Psoas muscle (tissue), 8 donors: Measurements from ENCODE around the gene EEF1AKMT2. TPM values are rescaled to one million over a fixed set of nuclear protein-coding genes. Genes with fewer than 3 reads are reported as not detected.
A peak's percentile ranks its signal among the peaks of the same experiment; 100 is the strongest.

Source experiments
- ATAC-seq, 4 donors: fragments of 200-7000 bp; cut with Tn5 transposase; one replicate each; pipeline ENCODE4 v1.9.1; 2020; ENCODE audit warnings: moderate library complexity in 3 of 4, mild to moderate bottlenecking in 2 of 4
- DNase-seq, 2 donors: peaks; one replicate each; pipeline ENCODE4 v3.0.0-alpha.2; 2020
- H3K27ac ChIP-seq: fragments of 200-600 bp; one replicate; pipeline ENCODE4 v1.8.0; 2022
- H3K27me3 ChIP-seq, 3 donors: fragments of 200-600 bp in 1 of 3; one replicate each; pipeline versions ENCODE4 v1.6.1 to v1.8.0; 2013 to 2022; ENCODE audit warnings: low read length in 2 of 3, mild to moderate bottlenecking in 2 of 3, moderate library complexity in 1 of 3; ENCODE audit not compliant: insufficient read depth in 3 of 3
- H3K36me3 ChIP-seq, 2 donors: fragments of 200-600 bp in 1 of 2; one replicate each; pipeline versions ENCODE4 v1.6.1 to v1.8.0; 2013 to 2022; ENCODE audit warnings: low read depth in 1 of 2, mild to moderate bottlenecking in 1 of 2, moderate library complexity in 1 of 2; ENCODE audit not compliant: insufficient read depth in 1 of 2
- H3K4me1 ChIP-seq: fragments of 200-600 bp; one replicate; pipeline ENCODE4 v1.8.0; 2022
- H3K4me3 ChIP-seq: fragments of 200-600 bp; one replicate; pipeline ENCODE4 v1.8.0; 2022; ENCODE audit warnings: mild to moderate bottlenecking
- H3K9me3 ChIP-seq: fragments of 200-600 bp; one replicate; pipeline ENCODE4 v1.8.0; 2022
- WGBS, 3 donors: extraction: QIAGEN DNeasy Blood & Tissue Kit; methylation state at CpG; one replicate each; pipeline versions ENCODE4 v1.1.6 to v1.1.7; 2013; 5-methylcytosine and 5-hydroxymethylcytosine counted together
- intact Hi-C, 2 donors: fragments of 100-400 bp; cut with DNase I; formaldehyde crosslinking; loops; one replicate each; pipeline versions ENCODE4 v1.11.0 to v1.14.2; 2022
- polyA plus RNA-seq, 3 donors: library from polyadenylated mRNA; stranded (reverse); fragments of 200-250 nt; gene quantifications; one replicate each; pipeline ENCODE4 v1.2.3, GENCODE V29; 2013
- total RNA-seq, 4 donors: library from RNA; stranded (reverse); fragmentation: NEBNext Ultra II Directional in 2 of 4; extraction: Animal tissue kit (Norgen Biotek cat#: 25700) in 2 of 4; gene quantifications; one replicate each; pipeline versions ENCODE4 v1.2.1 to v1.2.4, GENCODE V29; 2021 to 2023
- TF ChIP-seq, protein P1 (sequence below): fragments of 200-600 bp; IDR thresholded peaks from one replicate; pipeline ENCODE4 v1.8.0; 2022; ENCODE audit warnings: antibody characterized with exemption
- donor health status: healthy with polysubstance abuse.
- donor health status: DM: no; HTN: no; CAD: no; lungs with moderate emphysema.
- donor health status: Bipolar disorder and iron deficiency.
- donor health status: healthy.
- donor health status: DM: yes; HTN: yes; CAD: no.
- donor health status: DM: no; HTN: no; CAD: no.
- donor health status: DM: no; HTN: no; CAD: no.
- donor health status: DM: yes; HTN: yes; CAD: no.

Gene EEF1AKMT2
- total and polyA plus RNA-seq, 7 donors, result 3.3 to 11.9 (median 9.1) TPM

DNA sequence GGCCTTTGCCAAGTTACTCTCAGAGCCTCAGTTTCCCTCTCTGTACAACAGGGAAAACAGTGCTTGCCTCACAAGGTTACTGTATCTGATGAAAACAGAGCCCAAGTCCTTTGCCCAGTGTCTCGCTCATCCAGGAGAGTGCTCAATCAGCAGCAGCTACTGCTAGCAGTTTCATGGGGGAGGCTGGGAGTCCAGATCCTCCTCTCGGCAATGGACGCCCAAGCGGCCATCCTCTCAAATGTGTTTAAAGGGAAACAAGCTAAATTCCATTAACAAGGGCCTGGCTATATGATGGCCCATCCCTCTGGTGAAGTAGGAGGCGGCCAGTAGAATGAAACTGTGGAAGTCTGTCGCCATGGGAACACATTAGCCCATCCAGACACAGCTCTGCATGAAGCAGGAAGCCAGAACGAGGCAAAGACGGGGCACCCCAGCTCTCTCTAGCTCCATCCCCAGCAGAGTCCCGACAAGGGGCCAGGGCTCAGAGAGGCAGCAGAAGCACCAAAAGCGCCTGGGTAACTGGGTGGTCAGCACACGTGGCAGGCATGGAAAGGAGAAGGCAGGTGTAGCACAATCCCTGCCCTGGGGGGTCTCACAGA lies 82.7 kb downstream of the EEF1AKMT2 start:
- Histone ChIP-seq H3K4me3 (no peak overlapping the region), H3K27me3 (no peaks in the 10 kb centered on the region), H3K27ac (peak overlapping the region; percentile 41), H3K4me1 (peaks cover 80% of the 10 kb centered on the region), H3K9me3 (no peaks in the 10 kb centered on the region), H3K36me3 (no peaks in the 10 kb centered on the region)
- DNase-seq, result peak in 1 of 2 donors; percentile 43
- WGBS, 3 donors, result 66 to 77% (median 69%) methylated on average over 10 to 11 of the region's 11 CpGs
- TF ChIP-seq, protein P1, sequence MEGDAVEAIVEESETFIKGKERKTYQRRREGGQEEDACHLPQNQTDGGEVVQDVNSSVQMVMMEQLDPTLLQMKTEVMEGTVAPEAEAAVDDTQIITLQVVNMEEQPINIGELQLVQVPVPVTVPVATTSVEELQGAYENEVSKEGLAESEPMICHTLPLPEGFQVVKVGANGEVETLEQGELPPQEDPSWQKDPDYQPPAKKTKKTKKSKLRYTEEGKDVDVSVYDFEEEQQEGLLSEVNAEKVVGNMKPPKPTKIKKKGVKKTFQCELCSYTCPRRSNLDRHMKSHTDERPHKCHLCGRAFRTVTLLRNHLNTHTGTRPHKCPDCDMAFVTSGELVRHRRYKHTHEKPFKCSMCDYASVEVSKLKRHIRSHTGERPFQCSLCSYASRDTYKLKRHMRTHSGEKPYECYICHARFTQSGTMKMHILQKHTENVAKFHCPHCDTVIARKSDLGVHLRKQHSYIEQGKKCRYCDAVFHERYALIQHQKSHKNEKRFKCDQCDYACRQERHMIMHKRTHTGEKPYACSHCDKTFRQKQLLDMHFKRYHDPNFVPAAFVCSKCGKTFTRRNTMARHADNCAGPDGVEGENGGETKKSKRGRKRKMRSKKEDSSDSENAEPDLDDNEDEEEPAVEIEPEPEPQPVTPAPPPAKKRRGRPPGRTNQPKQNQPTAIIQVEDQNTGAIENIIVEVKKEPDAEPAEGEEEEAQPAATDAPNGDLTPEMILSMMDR, result no peak
- ATAC-seq, result no peak
- intact Hi-C loops, result no loop called here

DNA sequence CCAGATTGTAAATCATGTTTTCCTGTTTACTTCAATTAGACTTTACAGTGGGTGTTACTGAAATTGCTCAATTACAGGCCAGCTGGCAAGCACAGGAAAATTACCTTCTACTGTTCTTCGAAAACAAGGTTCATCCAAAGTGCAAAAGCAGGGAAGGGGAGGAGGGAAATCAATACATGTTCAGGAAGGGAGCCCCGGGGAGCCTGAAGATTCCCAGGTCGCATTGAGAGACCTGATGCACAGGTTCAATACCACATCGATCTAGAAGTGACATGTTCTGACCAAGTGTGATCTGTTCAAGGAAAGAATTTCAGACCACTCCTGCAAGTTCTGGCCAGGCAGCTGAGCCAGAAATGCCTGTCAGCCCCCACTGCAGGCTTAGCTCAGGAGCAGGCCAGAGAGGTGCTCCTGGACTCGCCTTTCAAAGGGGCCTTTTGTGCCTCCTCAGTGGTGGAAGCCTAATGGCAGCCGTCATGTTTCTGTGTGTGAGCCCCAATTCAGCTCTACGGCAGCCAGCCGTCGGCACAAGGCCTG lies 83.4 kb downstream of the EEF1AKMT2 start:
- no peak overlapping the region for H3K4me3 ChIP-seq
- H3K27ac ChIP-seq, result peak overlapping the region; percentile 41
- H3K27me3 ChIP-seq, result no peaks in the 10 kb centered on the region
- no peaks in the 10 kb centered on the region for H3K36me3 ChIP-seq
- TF ChIP-seq, protein P1, result no peak
- intact Hi-C loops, result no loop called here
- no peak for ATAC-seq
- peaks cover 81% of the 10 kb centered on the region for H3K4me1 ChIP-seq
- no peaks in the 10 kb centered on the region for H3K9me3 ChIP-seq
- peak in 1 of 2 donors; percentile 26 for DNase-seq
- 29 to 40% (median 31%) methylated on average over 9 of the region's 9 CpGs for WGBS, 3 donors

Other genes with a start within 250 kb of the EEF1AKMT2 start
- gene FAM53B, start 47.5 kb downstream of the EEF1AKMT2 start, total RNA-seq, result 100 to 1,000 TPM in 1 of 4 donors, 10 to 100 TPM in 3; 31.0 to 142 (median 43.1) TPM
- 100 to 1,000 TPM in 1 of 3 donors, 10 to 100 TPM in 2; 34.9 to 178 (median 55.8) TPM for gene FAM53B, start 47.5 kb downstream of the EEF1AKMT2 start, polyA plus RNA-seq
- gene ABRAXAS2, start 9.9 kb upstream of the EEF1AKMT2 start, total RNA-seq, result 10 to 100 TPM; 17.0 to 25.7 (median 17.9) TPM
- 10 to 100 TPM; 12.8 to 35.6 (median 17.2) TPM for gene ABRAXAS2, start 9.9 kb upstream of the EEF1AKMT2 start, polyA plus RNA-seq
- 10 to 100 TPM; 25.7 to 81.4 (median 53.1) TPM for gene ZRANB1, start 150.2 kb upstream of the EEF1AKMT2 start, total RNA-seq
- gene ZRANB1, start 150.2 kb upstream of the EEF1AKMT2 start, polyA plus RNA-seq, result 100 to 1,000 TPM in 1 of 3 donors, 10 to 100 TPM in 2; 20.9 to 115 (median 57.3) TPM